GM18511 (cell line): ENCODE data around the gene FAM107A.

Source experiments
- ATAC-seq: cut with Tn5 transposase; IDR thresholded peaks from one replicate; pipeline ENCODE4 v1.9.1; 2021; ENCODE audit warnings: mild to moderate bottlenecking, moderate library complexity; ENCODE audit not compliant: unreplicated experiment

Gene FAM107A

DNA sequence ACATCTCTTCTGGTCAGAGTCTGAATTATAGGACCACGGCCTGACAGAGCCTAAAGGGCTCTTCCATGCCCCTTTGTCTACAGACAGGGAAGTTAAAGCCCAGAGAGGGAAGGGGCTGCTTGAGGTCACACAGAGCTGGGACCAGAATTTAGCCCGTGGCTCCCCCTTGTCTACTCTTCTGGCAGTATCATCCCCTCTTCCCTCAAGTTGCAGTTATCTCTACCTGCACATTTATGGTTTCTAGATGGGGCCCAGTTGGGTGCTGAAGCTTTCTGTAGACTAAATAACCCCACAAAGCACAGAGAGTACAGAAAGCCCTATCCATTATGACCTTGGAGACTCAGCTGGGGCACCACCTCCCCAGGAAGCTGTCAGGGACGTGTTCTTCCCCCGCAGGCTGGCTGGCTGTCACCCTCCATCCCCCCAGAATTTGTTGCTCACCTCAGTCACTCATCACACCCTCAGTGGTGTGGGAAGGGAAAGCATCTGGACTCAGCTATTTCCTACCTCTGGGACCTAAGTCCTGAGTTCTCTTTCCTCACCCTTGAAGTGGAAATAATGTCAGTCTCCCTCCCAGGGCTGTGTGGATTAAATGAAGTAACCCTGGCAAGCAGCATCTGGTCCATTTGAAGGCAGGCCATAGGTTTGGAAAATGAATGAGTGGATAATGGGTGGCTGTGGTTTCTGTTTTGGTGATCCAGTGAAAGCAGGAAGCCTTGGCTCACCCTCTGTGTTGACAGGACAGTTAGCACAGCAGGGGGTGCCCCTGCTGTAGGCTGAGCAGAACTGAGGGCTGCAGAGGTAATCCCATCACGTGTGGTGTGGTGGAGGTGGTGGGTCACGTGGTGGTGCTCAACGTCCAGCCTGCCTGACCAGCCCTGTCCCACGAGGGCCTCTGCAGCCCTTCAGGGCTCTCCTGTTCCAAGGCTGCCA is 56.5 kb downstream of the FAM107A start:
- no peak for ATAC-seq

GRCh38 chr3:58519668-58520402 is 57.4 kb downstream of the FAM107A start:
- ATAC-seq: no peak

DNA sequence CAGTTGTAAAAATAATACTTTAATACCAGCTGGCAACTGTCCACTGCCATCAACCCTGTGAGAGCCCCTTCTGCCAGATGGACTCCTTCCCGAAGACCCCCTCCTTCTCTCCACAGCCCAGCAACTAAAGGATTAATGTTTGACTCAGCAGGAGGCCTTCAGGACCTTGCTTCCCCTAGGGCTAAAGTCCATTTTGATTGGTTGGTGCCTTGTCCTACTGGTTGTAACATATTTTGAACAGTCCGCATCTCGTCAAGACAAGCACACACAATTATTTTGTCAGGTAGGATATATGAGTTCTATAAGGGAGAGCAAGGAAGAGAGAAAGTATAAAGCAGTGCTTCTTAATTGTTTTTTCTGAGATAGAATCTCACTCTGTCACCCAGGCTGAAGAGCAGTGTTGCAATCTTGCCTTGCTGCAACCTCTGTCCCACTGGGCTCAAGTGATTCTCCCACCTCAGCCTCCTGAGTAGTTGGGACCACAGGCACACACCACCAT is 58.9 kb downstream of the FAM107A start:
- no peak for ATAC-seq

- no peak for ATAC-seq
These were observed 62.8 kb downstream of the FAM107A start for GRCh38 chr3:58514405-58514804.
